LoVo (cell line): ENCODE measurements around the gene AKAP4.

Experiments used
- DNase-seq: peaks from one replicate; pipeline ENCODE4 v3.0.0-alpha.2; 2016; ENCODE audit warnings: low spot score

The AKAP4 gene

GRCh38 chrX:50200907-50201306, at the start of gene AKAP4:
TSS of gene AKAP4 (minus strand) at chrX:50201007. CDS start at chrX:50200889, 118 bp downstream.
- DNase-seq = no peak

- peak; percentile 9 for DNase-seq
These were observed 10.7 kb upstream of the AKAP4 start for GRCh38 chrX:50211510-50211909.

- DNase-seq = no peak
These were observed 5.9 kb upstream of the AKAP4 start for GRCh38 chrX:50206753-50207152.

GRCh38 chrX:50204364-50204899, 3.6 kb upstream of the AKAP4 start, which contains the start of gene CCNB3:
TSS of gene CCNB3 (plus strand) at chrX:50204765. CDS start at chrX:50285164, 80,399 bp downstream.
- peak; percentile 57 for DNase-seq

- DNase-seq = no peak
These were observed 1.7 kb upstream of the AKAP4 start for GRCh38 chrX:50202539-50202938.

- no peak for DNase-seq
These were observed 2.5 kb downstream of the AKAP4 start for GRCh38 chrX:50198348-50198747.

- DNase-seq = no peak
These were observed 11.8 kb downstream of the AKAP4 start for GRCh38 chrX:50188859-50189600.

- DNase-seq = no peak
These were observed 16.9 kb downstream of the AKAP4 start for GRCh38 chrX:50183891-50184290.

- no peak for DNase-seq
These were observed 20.5 kb downstream of the AKAP4 start for GRCh38 chrX:50180073-50180940.

- no peak for DNase-seq
These were observed 31.1 kb downstream of the AKAP4 start for GRCh38 chrX:50169717-50170116.

- no peak for DNase-seq
These were observed 32.5 kb downstream of the AKAP4 start for GRCh38 chrX:50168241-50168687.

- DNase-seq = no peak
These were observed 33.4 kb downstream of the AKAP4 start for GRCh38 chrX:50167366-50167765.

GRCh38 chrX:50165727-50166126, 35.1 kb downstream of the AKAP4 start:
- no peak for DNase-seq

GRCh38 chrX:50161127-50161526, 39.7 kb downstream of the AKAP4 start:
- DNase-seq = no peak

- no peak for DNase-seq
These were observed 42.2 kb downstream of the AKAP4 start for GRCh38 chrX:50158593-50158992.

GRCh38 chrX:50157545-50158135, 43.2 kb downstream of the AKAP4 start:
- no peak for DNase-seq

GRCh38 chrX:50154429-50154828, 46.4 kb downstream of the AKAP4 start:
- no peak for DNase-seq

GRCh38 chrX:50152456-50152855, 48.4 kb downstream of the AKAP4 start:
- DNase-seq = no peak

GRCh38 chrX:50147972-50148371, 52.8 kb downstream of the AKAP4 start:
- no peak for DNase-seq
